B cell (primary cell): ENCODE data around the gene ZNF469.

Experiments
- CTCF ChIP-seq: fragments of 200-600 bp; IDR thresholded peaks from one replicate; pipeline ENCODE4 v1.8.0; 2022; ENCODE audit warnings: antibody characterized with exemption, mild to moderate bottlenecking
- EZH2 ChIP-seq: IDR thresholded peaks from 2 replicates; pipeline ENCODE4 v1.6.1; 2012; ENCODE audit warnings: borderline replicate concordance, low read depth, mild to moderate bottlenecking, moderate library complexity, low read length; ENCODE audit not compliant: insufficient read depth, poor library complexity, severe bottlenecking

- TF ChIP-seq EZH2 (no peak), CTCF (no peak)
Measured at GRCh38 chr16:88390265-88390664, 7.5 kb downstream of the ZNF469 start.
